ENCODE measurements around the gene LRRC74B. TPM values are rescaled to one million over a fixed set of nuclear protein-coding genes. Genes with fewer than 3 reads are reported as not detected.
"Not testable (repeated sequence)": the region's sequence is repeated elsewhere in the genome, so short reads cannot be mapped to it uniquely, and the experiment has no call there.

The LRRC74B gene
- total RNA-seq, 2 experiments from 2014 or later = not detected

DNA sequence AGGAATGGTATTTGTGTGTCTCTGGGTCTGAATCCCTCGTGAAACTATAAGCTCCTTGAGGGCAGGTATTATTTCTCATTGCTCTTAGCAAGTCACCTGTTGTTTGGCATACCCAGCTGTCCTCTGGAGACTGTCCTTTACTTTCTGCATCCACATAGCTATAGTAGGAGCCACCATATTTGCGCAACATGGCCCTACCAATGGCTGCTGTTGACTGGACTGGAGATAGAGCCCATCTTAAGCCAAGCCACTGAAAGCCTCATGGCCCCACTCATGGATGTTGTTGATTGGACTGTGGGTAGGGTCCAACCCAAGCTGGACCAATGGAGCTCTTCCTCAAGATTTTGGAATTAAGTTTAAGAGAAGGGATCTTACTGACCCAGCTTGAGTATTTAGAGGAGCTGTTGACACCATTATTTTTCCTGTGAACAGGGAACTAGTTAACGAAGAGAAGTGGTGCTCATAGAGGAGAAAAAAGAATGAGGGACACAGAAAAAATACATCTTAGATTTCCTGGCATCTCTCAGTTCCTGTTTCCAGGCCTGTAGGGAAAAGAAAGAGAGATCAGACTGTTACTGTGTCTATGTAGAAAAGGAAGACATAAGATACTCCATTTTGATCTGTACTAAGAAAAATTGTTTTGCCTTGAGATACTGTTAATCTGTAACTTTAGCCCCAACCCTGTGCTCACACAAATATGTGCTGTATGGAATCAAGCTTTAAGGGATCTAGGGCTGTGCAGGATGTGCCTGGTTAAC, 47.2 kb downstream of the LRRC74B start:
- Mint-ChIP-seq H3K4me3 (no peak overlapping the region), H3K4me1 (ENCODE audit: low read depth) (no peaks in the 10 kb centered on the region)

DNA sequence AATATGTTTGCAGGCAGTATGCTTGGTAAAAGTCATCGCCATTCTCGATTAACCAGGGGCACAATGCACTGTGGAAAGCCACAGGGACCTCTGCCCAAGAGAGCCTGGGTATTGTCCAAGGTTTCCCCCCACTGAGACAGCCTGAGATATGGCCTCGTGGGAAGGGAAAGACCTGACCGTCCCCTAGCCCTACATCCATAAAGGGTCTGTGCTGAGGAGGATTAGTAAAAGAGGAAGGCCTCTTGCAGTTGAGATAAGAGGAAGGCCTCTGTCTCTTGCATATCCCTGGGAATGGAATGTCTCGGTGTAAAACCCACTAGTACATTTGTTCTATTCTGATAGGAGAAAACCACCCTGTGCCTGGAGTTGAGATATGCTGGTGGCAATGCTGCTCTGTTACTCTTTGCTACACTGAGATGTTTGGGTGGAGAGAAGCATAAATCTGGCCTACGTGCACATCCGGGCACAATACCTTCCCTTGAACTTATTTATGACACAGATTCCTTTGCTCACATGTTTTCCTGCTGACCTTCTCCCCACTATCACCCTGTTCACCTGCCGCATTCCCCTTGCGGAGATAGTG, 47.9 kb downstream of the LRRC74B start:
- POLR2A ChIA-PET, H3K9me3 Mint-ChIP-seq, CTCF ChIA-PET: not testable (repeated sequence)

More for the DNA sequence above, 47.2 kb downstream of the LRRC74B start:
- DNase-seq (no peak), ATAC-seq (ENCODE audit: poor library complexity) (no peak)
- no peaks in the 10 kb centered on the region for H3K4me1 ChIP-seq (ENCODE audit: insufficient read depth, low read length)
- TF ChIP-seq, protein P1, sequence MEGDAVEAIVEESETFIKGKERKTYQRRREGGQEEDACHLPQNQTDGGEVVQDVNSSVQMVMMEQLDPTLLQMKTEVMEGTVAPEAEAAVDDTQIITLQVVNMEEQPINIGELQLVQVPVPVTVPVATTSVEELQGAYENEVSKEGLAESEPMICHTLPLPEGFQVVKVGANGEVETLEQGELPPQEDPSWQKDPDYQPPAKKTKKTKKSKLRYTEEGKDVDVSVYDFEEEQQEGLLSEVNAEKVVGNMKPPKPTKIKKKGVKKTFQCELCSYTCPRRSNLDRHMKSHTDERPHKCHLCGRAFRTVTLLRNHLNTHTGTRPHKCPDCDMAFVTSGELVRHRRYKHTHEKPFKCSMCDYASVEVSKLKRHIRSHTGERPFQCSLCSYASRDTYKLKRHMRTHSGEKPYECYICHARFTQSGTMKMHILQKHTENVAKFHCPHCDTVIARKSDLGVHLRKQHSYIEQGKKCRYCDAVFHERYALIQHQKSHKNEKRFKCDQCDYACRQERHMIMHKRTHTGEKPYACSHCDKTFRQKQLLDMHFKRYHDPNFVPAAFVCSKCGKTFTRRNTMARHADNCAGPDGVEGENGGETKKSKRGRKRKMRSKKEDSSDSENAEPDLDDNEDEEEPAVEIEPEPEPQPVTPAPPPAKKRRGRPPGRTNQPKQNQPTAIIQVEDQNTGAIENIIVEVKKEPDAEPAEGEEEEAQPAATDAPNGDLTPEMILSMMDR (IDR thresholded peaks at IDR 0.05) = no peak
- no peaks in the 10 kb centered on the region for H3K9me3 ChIP-seq (ENCODE audit: control insufficient read depth in 1 of 2, insufficient read depth in 1 of 2, low read length in 2 of 2)
- H3K27ac Mint-ChIP-seq = no peak overlapping the region
- H3K27me3 ChIP-seq (ENCODE audit: control insufficient read depth in 1 of 2, insufficient read depth in 2 of 2, low read length in 2 of 2) = no peaks in the 10 kb centered on the region
- no peaks in the 10 kb centered on the region for H3K36me3 Mint-ChIP-seq (ENCODE audit: low read depth)
- no peaks in the 10 kb centered on the region for H3K9me3 Mint-ChIP-seq
- no peak overlapping the region for H3K4me3 ChIP-seq (ENCODE audit: low read length)
- ChIA-PET POLR2A (no interaction called here), CTCF (interaction anchor here (0.6 kb wide), 1 partner anchor 10 kb away, joined by 4 read pairs; no protein-coding TSS in a partner anchor)
- intact Hi-C loops (cut with DNase I, micrococcal nuclease) = no loop called here
- no peaks in the 10 kb centered on the region for H3K36me3 ChIP-seq (ENCODE audit: insufficient read depth, low read length)
- peaks cover 8% of the 10 kb centered on the region for H3K27me3 Mint-ChIP-seq
- no peak overlapping the region for H3K27ac ChIP-seq (ENCODE audit: low read depth in 1 of 2, low read length in 2 of 2)

DNA sequence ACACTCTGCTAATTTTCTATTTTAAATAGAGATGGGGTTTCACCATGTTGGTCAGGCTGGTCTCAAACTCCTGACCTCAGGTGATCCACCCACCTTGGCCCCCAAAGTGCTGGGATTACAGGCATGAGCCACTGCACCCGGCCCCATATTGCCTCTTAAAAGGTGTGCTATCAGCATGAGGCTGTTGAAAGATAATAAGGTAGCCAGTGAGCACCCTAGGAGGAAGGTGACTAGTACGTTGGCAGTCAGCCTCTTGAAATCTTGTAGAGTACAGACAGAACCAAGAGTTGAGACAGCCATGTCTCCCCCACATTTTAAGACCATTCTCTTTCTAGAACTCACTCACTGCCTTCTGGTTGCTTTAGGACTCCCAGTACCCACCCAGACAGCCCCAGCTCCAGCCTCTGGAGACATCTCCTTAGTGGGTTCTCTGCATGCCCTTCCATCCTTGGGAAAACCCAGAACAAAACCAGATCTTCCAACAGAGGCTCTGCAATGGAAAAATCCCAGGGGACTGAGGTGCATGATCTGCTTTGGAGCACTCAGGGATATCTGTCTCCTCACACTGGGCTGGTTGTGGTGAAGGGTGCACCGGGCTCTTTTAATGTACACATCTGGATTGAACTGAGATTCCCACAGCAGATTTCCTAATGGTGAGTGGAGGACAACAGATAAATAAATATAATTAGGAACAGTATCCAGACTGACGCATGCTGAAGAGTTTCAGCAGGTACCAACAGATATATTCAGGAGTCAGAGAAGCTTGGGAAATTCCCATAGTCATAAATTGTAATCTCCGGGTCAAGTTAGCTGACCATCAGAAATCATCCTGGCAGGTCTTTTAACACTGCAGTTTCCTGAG, 49.4 kb downstream of the LRRC74B start:
- Histone ChIP-seq H3K9me3 (ENCODE audit: control insufficient read depth in 1 of 2, insufficient read depth in 1 of 2, low read length in 2 of 2) (no peaks in the 10 kb centered on the region), H3K27me3 (ENCODE audit: control insufficient read depth in 1 of 2, insufficient read depth in 2 of 2, low read length in 2 of 2) (peaks cover 0 to 4% of the 10 kb centered on the region in 2 experiments), H3K27ac (ENCODE audit: low read depth in 1 of 2, low read length in 2 of 2) (no peak overlapping the region), H3K36me3 (ENCODE audit: insufficient read depth, low read length) (no peaks in the 10 kb centered on the region), H3K4me3 (ENCODE audit: low read length) (no peak overlapping the region), H3K4me1 (ENCODE audit: insufficient read depth, low read length) (no peaks in the 10 kb centered on the region)
- Mint-ChIP-seq H3K4me1 (ENCODE audit: low read depth) (no peaks in the 10 kb centered on the region), H3K36me3 (ENCODE audit: low read depth) (no peaks in the 10 kb centered on the region), H3K27me3 (peaks cover 16% of the 10 kb centered on the region), H3K9me3 (no peaks in the 10 kb centered on the region), H3K4me3 (no peak overlapping the region), H3K27ac (no peak overlapping the region)
- CTCF ChIA-PET = no interaction called here
- POLR2A ChIA-PET = no interaction called here
- DNase-seq = no peak
- no peak for ATAC-seq (ENCODE audit: poor library complexity)
- TF ChIP-seq, protein P1 (IDR thresholded peaks at IDR 0.05) = no peak
- intact Hi-C loops (cut with DNase I, micrococcal nuclease) = no loop called here

More for the DNA sequence above, 47.9 kb downstream of the LRRC74B start:
- H3K4me1 Mint-ChIP-seq (ENCODE audit: low read depth); H3K27me3 ChIP-seq (ENCODE audit: control insufficient read depth in 1 of 2, insufficient read depth in 2 of 2, low read length in 2 of 2); intact Hi-C loops (cut with DNase I, micrococcal nuclease); H3K4me1 ChIP-seq (ENCODE audit: insufficient read depth, low read length); DNase-seq; H3K4me3 ChIP-seq (ENCODE audit: low read length); H3K36me3 ChIP-seq (ENCODE audit: insufficient read depth, low read length); H3K36me3 Mint-ChIP-seq (ENCODE audit: low read depth); H3K9me3 ChIP-seq (ENCODE audit: control insufficient read depth in 1 of 2, insufficient read depth in 1 of 2, low read length in 2 of 2); H3K4me3 Mint-ChIP-seq; ATAC-seq (ENCODE audit: poor library complexity); H3K27ac ChIP-seq (ENCODE audit: low read depth in 1 of 2, low read length in 2 of 2); H3K27ac Mint-ChIP-seq: not testable (repeated sequence)
- peaks cover 13% of the 10 kb centered on the region for H3K27me3 Mint-ChIP-seq

Data from CD4-positive, alpha-beta T cell (primary cell).